Naive thymus-derived CD8-positive, alpha-beta T cell (primary cell): ENCODE measurements around the gene EPHB2. TPM values are rescaled to one million over a fixed set of nuclear protein-coding genes. Genes with fewer than 3 reads are reported as not detected.

Experiments
- ATAC-seq, 2 donors: fragments of 150-1000 bp; cut with Tn5 transposase in 1 of 2; sonication (Bioruptor Pico), chemical (Tn5 transposase) in 1 of 2; 1 replicate in 1 of 2; 2 replicates in 1 of 2; pipeline ENCODE4 v1.10.0; 2021; ENCODE audit warnings: mild to moderate bottlenecking in 2 of 2, moderate library complexity in 2 of 2
- POLR2A ChIA-PET: fragments of 350-600 bp; sonication (Branson Sonifier 250); formaldehyde crosslinking; loops from one replicate; lab custom pipeline; 2021; ENCODE audit warnings: antibody characterized with exemption; lab: Charles Lee
- DNase-seq, 10 donors: peaks; one replicate each; pipeline versions ENCODE4 v3.0.0 to v3.0.0-alpha.2; 2020 to 2022
- H3K27ac Mint-ChIP-seq, 10 donors: one replicate each; pipeline ENCODE4 v1.8.0; 2020 to 2022; ENCODE audit warnings: mild to moderate bottlenecking in 10 of 10, mixed read lengths in 10 of 10, moderate library complexity in 4 of 10, inconsistent platforms in 1 of 10
- H3K27me3 Mint-ChIP-seq, 5 donors: one replicate each; pipeline ENCODE4 v1.8.0; 2021 to 2022; ENCODE audit warnings: mixed read lengths in 5 of 5
- H3K36me3 Mint-ChIP-seq, 3 donors: one replicate each; pipeline ENCODE4 v1.8.0; 2020 to 2022; ENCODE audit warnings: mixed read lengths in 3 of 3, mild to moderate bottlenecking in 2 of 3, inconsistent platforms in 1 of 3
- H3K4me1 Mint-ChIP-seq, 4 donors: one replicate each; pipeline ENCODE4 v1.8.0; 2021 to 2022; ENCODE audit warnings: mixed read lengths in 4 of 4
- H3K4me3 Mint-ChIP-seq, 10 donors: one replicate each; pipeline ENCODE4 v1.8.0; 2020 to 2022; ENCODE audit warnings: mild to moderate bottlenecking in 10 of 10, mixed read lengths in 10 of 10, moderate library complexity in 6 of 10, inconsistent platforms in 1 of 10
- H3K9me3 Mint-ChIP-seq, 9 donors: one replicate each; pipeline ENCODE4 v1.8.0; 2020 to 2022; ENCODE audit warnings: mixed read lengths in 9 of 9, mild to moderate bottlenecking in 3 of 9, inconsistent platforms in 1 of 9, moderate library complexity in 1 of 9
- polyA plus RNA-seq, 3 donors: library from polyadenylated mRNA; unstranded; fragments of 300-500 nt; fragmentation: Illumina TruSeq; gene quantifications; one replicate each; pipeline ENCODE4 v1.2.3, GENCODE V29; 2021
- total RNA-seq, 8 experiments: library from RNA in 2 of 8; stranded (reverse) in 2 of 8; gene quantifications; one replicate each; pipeline ENCODE4 v1.2.3 and lab custom pipeline; 2021 to 2026

Gene EPHB2
- total and polyA plus RNA-seq, 5 experiments from 2014 or later, result 0.21 to 0.25 TPM; not detected in 3

DNA sequence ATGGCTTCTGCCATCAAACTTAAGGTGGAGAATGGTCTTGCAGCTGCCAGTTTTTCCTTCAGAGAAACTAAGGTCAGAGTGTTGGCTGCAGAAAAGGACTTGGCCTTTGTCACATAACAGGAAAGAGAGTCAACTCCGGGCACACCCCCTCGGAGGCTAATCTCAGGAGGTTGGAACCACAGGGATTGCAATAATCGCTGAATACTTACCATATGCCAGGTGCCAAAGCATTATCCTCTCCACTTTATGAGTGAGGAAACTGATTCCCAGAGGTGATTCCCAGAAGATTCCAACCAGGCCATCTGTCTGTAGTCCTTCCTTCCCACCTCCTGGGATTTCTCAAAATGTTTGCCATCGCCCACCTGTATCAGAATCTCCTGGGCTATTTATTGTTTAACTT is 208.0 kb downstream of the EPHB2 start:
- DNase-seq, result no peak
- Mint-ChIP-seq H3K4me3 (no peak overlapping the region), H3K9me3 (peaks cover 0 to 2% (median 0%) of the 10 kb centered on the region in 9 donors), H3K36me3 (no peaks in the 10 kb centered on the region), H3K27ac (no peak overlapping the region), H3K27me3 (peaks cover 3 to 25% (median 8%) of the 10 kb centered on the region in 5 donors), H3K4me1 (no peaks in the 10 kb centered on the region)
- POLR2A ChIA-PET, result no interaction called here
- no peak for ATAC-seq

GRCh38 chr1:22919341-22920025 is 208.8 kb downstream of the EPHB2 start:
- no peak overlapping the region for H3K27ac Mint-ChIP-seq
- H3K36me3 Mint-ChIP-seq, result no peaks in the 10 kb centered on the region
- DNase-seq (no peak), ATAC-seq (no peak)
- no peak overlapping the region for H3K4me3 Mint-ChIP-seq
- H3K27me3 Mint-ChIP-seq, result peaks cover 6 to 33% (median 9%) of the 10 kb centered on the region in 5 donors
- H3K4me1 Mint-ChIP-seq, result peaks cover 0 to 1% (median 0%) of the 10 kb centered on the region in 4 donors
- peaks cover 0 to 2% (median 0%) of the 10 kb centered on the region in 9 donors for H3K9me3 Mint-ChIP-seq
- POLR2A ChIA-PET, result no interaction called here

DNA sequence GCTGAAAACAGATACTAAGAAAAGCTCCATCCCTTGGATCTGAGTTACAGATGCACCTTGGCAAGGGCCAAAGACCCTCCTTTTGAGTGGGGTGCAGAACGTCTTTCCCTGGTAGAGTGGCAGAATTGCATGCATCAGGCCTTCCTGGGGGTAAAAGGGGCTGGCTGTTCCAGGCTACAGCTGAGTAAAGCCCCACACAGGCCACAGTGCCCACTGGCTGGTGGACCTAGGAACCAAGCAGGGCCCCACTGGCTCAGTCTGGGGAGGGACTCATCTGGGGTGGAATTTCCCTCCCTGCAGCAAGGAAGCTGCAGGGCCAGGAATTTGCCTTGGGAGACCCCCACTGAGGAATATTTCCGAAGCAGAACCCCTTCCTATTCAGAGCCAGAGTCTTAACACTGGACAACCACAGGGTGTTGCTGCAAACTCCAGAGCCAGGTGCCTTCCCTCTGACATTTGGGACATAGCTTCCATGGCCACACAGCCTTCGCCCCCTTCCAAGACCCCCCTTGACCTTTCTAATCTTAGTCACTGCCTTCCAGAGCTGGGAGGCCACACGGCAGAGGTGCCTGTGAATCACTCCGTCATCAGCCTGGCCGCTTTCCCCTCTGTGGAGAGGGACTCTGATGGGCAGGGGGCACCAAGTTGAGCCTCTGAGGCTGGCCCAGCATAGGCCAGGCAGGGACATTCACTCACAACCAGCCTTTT is 209.5 kb downstream of the EPHB2 start:
- Mint-ChIP-seq H3K4me1 (peaks cover 0 to 3% (median 0%) of the 10 kb centered on the region in 4 donors), H3K27ac (no peak overlapping the region), H3K27me3 (peaks cover 8 to 40% (median 15%) of the 10 kb centered on the region in 5 donors), H3K4me3 (no peak overlapping the region), H3K36me3 (no peaks in the 10 kb centered on the region), H3K9me3 (peaks cover 0 to 2% (median 0%) of the 10 kb centered on the region in 9 donors)
- DNase-seq (no peak), ATAC-seq (no peak)
- POLR2A ChIA-PET, result no interaction called here

DNA sequence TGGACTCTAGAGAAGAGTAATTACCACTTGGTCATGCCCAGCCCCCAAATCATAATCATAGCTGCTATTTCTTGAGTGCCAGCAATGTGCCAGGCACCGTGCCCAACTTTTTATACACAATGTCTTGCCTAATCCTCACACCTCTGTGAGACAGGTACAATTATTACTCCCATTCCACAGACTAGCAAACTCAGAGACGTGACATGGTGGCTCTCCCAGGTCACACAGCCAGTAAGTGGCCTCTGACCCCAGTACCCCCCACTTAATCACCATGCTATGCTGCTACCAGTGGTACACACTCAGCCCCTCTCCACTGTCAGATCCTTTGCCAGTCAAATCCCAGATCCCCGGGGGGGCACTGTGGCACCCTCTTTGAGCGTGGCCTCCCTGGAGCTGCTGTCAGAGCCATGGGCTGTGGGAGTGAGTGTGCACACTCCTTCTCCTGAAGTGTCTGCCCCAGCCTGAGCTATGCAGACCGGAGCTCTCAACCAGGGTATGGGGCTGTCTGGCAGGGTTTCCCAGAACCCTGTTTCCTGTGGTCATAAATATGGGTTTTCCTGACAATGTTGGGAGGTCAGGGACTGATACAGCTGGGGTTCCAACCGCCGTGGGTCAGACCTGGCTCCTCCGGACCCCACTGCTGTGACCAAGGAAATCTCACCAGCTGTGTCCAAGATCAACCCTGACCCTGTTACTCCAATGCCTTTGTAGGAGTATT is 210.3 kb downstream of the EPHB2 start:
- Mint-ChIP-seq H3K27ac (no peak overlapping the region), H3K9me3 (peaks cover 0 to 2% (median 0%) of the 10 kb centered on the region in 9 donors), H3K4me1 (peaks cover 0 to 4% (median 0%) of the 10 kb centered on the region in 4 donors), H3K36me3 (no peaks in the 10 kb centered on the region), H3K27me3 (peaks cover 10 to 43% (median 13%) of the 10 kb centered on the region in 5 donors), H3K4me3 (no peak overlapping the region)
- POLR2A ChIA-PET, result no interaction called here
- no peak for ATAC-seq
- no peak for DNase-seq

DNA sequence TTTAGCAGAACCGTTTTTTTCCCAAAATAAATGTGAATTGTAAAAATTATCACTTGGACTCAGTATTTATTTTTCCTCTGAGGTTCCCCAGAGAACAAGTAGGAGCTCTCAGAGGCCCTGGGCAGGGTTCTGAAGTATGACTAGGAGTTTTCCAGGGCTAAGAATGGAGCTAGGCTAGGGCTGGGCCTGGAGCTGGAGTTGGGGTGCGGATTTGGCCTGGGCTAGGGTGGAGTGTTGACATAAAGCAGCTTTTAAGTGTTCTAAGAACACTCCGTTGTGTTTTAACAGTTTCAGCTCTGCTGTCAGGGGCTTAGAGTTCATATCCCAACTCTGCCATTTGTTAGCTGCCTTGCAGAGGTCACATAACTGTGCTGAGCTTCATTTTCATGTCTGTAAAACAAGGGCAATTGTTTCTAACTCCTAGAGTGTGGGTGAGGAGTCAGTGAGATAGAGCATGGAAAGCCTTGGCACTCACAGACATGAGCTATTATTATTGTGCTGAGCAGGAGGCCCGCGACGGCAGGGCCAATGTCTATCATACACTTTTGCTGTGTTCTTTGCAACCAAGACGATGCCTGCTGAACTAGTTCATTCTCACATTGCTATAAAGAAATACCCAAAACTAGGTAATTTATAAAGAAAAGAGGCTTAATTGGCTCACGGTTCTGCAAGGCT is 210.9 kb downstream of the EPHB2 start:
- POLR2A ChIA-PET, result no interaction called here
- Mint-ChIP-seq H3K36me3 (no peaks in the 10 kb centered on the region), H3K9me3 (peaks cover 0 to 2% (median 0%) of the 10 kb centered on the region in 9 donors), H3K27me3 (peaks cover 10 to 44% (median 16%) of the 10 kb centered on the region in 5 donors), H3K4me3 (no peak overlapping the region), H3K4me1 (peaks cover 0 to 4% (median 0%) of the 10 kb centered on the region in 4 donors), H3K27ac (no peak overlapping the region)
- no peak for ATAC-seq
- DNase-seq, result no peak

GRCh38 chr1:22922640-22923039 is 212.0 kb downstream of the EPHB2 start:
- POLR2A ChIA-PET, result no interaction called here
- Mint-ChIP-seq H3K9me3 (peaks cover 0 to 2% (median 0%) of the 10 kb centered on the region in 9 donors), H3K27ac (no peak overlapping the region), H3K4me1 (peaks cover 0 to 4% (median 0%) of the 10 kb centered on the region in 4 donors), H3K27me3 (peaks cover 9 to 44% (median 21%) of the 10 kb centered on the region in 5 donors), H3K4me3 (no peak overlapping the region), H3K36me3 (no peaks in the 10 kb centered on the region)
- no peak for ATAC-seq
- DNase-seq, result no peak

- Mint-ChIP-seq H3K27ac (peak overlapping the region in 1 of 10 donors; percentile 80), H3K27me3 (peaks cover 9 to 63% (median 23%) of the 10 kb centered on the region in 5 donors), H3K9me3 (peaks cover 0 to 2% (median 0%) of the 10 kb centered on the region in 9 donors), H3K4me3 (no peak overlapping the region), H3K4me1 (peaks cover 0 to 7% (median 0%) of the 10 kb centered on the region in 4 donors), H3K36me3 (peaks cover 0 to 5% (median 0%) of the 10 kb centered on the region in 3 donors)
- POLR2A ChIA-PET, result no interaction called here
- DNase-seq (no peak), ATAC-seq (no peak)
These were observed 214.5 kb downstream of the EPHB2 start for GRCh38 chr1:22925111-22925510.

- H3K4me3 Mint-ChIP-seq, result no peak overlapping the region
These were observed 219.7 kb downstream of the EPHB2 start for GRCh38 chr1:22930240-22930912.

DNA sequence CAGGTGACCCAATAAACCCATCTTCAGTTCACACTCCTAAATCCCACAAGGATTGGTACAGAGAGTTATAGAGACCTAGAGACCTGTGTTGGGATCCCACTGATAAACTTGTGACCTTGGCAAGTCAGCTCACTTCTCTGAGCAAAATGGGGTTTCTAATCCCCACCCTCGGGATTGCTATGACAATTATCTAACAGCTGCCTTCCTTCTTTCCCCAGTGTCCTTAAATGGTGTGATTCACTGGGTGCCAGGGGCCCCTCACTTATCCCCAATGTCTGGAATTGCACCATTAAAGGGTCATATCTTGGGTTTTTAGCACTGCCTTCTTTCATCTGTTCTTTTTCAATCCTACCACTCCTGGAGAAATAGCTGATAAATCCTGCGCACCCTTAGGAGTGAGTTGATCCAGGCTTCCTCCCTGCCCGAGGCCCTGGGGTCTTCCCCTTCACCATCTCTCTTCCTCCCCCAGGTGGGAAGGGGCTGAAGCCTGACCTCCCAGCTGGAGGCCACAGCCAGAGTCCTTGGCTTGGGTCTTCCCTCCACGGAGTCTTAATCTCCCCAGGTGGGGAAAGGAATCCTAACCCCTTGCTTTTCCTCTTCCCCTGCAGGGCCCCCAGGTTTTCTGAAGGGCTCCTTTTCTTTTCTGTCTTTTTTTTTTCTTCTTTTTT is 222.3 kb downstream of the EPHB2 start:
- no peaks in the 10 kb centered on the region for H3K9me3 Mint-ChIP-seq
- H3K27me3 Mint-ChIP-seq, result peaks cover 2 to 26% (median 6%) of the 10 kb centered on the region in 5 donors
- DNase-seq (no peak), ATAC-seq (no peak)
- peaks cover 0 to 3% (median 0%) of the 10 kb centered on the region in 4 donors for H3K4me1 Mint-ChIP-seq
- POLR2A ChIA-PET, result no interaction called here
- H3K36me3 Mint-ChIP-seq, result peaks cover 0 to 5% (median 0%) of the 10 kb centered on the region in 3 donors
- no peak overlapping the region for H3K27ac Mint-ChIP-seq
- H3K4me3 Mint-ChIP-seq, result no peak overlapping the region

More at GRCh38 chr1:22930240-22930912, 219.7 kb downstream of the EPHB2 start:
- Mint-ChIP-seq H3K36me3 (peaks cover 0 to 5% (median 0%) of the 10 kb centered on the region in 3 donors), H3K27me3 (peaks cover 6 to 35% (median 14%) of the 10 kb centered on the region in 5 donors), H3K9me3 (no peaks in the 10 kb centered on the region), H3K4me1 (peaks cover 0 to 3% (median 0%) of the 10 kb centered on the region in 4 donors), H3K27ac (no peak overlapping the region)
- DNase-seq (no peak), ATAC-seq (no peak)
- POLR2A ChIA-PET, result no interaction called here

DNA sequence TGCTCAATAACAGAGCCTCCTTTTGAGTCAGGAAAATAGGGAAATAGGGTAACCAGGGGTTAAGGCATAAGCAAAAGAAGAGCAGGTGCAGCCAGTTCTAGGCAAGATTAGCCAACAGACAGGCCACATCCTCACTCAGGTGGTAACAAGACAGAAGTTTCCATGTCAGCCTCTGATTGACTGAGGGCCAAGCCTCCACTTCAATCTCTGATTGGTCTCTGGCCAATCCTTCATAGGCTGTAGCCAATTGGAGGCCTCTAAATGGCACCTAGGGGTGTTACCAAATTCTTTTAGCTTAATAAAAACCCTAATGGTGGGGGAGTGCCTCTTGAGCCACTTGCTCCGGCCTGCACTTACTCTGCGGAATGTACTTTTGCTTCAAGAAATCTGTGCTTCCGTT is 224.8 kb downstream of the EPHB2 start:
- Mint-ChIP-seq H3K27ac (no peak overlapping the region), H3K27me3 (peaks cover 0 to 9% (median 3%) of the 10 kb centered on the region in 5 donors), H3K9me3 (peaks cover 2 to 11% (median 7%) of the 10 kb centered on the region in 9 donors), H3K4me3 (no peak overlapping the region), H3K36me3 (peaks cover 0 to 10% (median 2%) of the 10 kb centered on the region in 3 donors), H3K4me1 (no peaks in the 10 kb centered on the region)
- ATAC-seq (no peak), DNase-seq (no peak)
- POLR2A ChIA-PET, result no interaction called here

DNA sequence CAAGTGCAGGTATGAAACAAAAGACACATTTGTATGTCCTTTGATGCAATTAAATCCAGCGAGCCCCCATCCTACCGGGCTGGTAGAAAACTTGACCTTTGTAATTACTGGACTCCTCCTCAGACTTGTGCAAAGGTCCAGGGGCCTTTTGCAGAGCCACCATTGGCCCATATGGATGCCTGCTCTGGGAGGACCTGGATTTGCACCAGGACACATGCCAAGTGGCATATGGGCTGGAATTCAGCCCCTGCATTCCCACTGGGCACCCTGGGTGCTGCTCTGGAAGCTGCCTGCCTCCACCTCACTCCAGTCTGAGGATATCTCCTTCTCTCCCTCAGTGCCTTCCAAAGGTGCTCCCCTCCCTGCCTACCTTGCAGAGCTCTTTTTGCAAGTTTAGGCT is 226.0 kb downstream of the EPHB2 start:
- POLR2A ChIA-PET, result no interaction called here
- no peak overlapping the region for H3K4me3 Mint-ChIP-seq

More for the DNA sequence above, 226.0 kb downstream of the EPHB2 start:
- H3K27me3 Mint-ChIP-seq, result peaks cover 0 to 11% (median 3%) of the 10 kb centered on the region in 5 donors
- no peak for ATAC-seq
- no peak for DNase-seq
- H3K9me3 Mint-ChIP-seq, result peaks cover 7 to 24% (median 16%) of the 10 kb centered on the region in 9 donors
- no peak overlapping the region for H3K27ac Mint-ChIP-seq
- H3K4me1 Mint-ChIP-seq, result no peaks in the 10 kb centered on the region
- peaks cover 0 to 14% (median 3%) of the 10 kb centered on the region in 3 donors for H3K36me3 Mint-ChIP-seq
